HG02840 (cell line): Measurements from ENCODE around the gene PCSK6.

Experiments
- ATAC-seq: cut with Tn5 transposase; IDR thresholded peaks from one replicate; pipeline ENCODE4 v1.9.1; 2021; ENCODE audit warnings: mild to moderate bottlenecking, moderate library complexity, moderate number of reproducible peaks; ENCODE audit not compliant: unreplicated experiment, low FRiP score

The PCSK6 gene

DNA sequence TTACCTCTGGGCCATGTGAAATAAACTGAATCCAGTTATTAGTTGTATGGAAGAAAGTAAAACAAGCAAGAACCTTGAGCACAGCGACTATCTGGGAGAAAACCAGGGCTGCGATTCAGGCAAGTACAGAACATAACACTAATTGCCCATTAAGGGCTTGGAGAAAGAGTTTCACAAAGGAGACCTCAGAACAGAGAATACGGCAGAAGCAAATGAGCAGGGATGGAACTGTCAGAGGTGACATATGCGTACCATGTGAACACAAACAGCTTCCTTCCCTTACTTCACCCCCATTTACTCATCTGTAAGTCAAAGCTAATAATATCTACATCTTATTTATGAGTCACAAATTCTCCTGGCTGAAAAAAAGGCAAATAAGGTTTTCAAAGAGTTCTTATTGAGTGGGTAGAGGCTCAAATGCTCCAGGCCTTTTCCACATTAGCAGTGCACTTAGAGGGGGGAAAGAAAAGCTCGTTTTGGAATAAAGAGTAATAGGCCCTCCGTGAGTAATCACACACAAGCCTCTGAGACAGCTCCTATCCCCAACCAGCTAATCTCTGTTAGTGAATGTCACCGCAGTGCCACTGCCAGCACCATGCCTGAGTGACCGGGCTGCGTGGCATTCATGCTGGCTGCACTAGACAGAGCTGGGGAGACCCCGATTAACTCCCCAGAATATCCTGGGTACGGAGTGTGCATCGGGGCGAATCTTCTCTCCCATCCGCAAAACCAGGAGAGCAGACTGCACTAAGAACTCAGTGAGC, 2.6 kb downstream of the PCSK6 start:
- ATAC-seq, result no peak

DNA sequence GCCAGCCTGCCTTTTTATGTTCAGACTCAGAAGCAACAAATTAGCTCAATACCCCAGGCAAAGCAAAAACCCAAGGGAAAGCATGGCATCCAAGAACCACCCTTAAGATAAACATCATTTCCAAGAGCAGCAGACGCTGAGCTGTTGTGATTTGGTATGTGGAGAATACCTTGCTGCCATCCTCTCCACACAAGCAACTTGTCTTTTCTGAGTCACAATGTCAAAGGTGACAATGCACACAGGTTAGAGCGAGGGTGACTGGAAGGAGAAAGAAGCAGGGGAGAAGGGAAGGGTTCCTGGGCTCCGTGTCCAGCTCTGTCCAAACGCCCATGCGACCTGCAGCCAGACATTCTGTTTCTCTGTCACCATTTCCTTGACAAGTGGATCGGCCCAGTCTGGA, 6.0 kb downstream of the PCSK6 start:
- ATAC-seq, result no peak

GRCh38 chr15:101482526-101483371, 6.8 kb downstream of the PCSK6 start:
- no peak for ATAC-seq

- no peak for ATAC-seq
These were observed 7.5 kb downstream of the PCSK6 start for GRCh38 chr15:101481917-101482525.

- ATAC-seq, result no peak
These were observed 8.2 kb downstream of the PCSK6 start for GRCh38 chr15:101481381-101481705.

DNA sequence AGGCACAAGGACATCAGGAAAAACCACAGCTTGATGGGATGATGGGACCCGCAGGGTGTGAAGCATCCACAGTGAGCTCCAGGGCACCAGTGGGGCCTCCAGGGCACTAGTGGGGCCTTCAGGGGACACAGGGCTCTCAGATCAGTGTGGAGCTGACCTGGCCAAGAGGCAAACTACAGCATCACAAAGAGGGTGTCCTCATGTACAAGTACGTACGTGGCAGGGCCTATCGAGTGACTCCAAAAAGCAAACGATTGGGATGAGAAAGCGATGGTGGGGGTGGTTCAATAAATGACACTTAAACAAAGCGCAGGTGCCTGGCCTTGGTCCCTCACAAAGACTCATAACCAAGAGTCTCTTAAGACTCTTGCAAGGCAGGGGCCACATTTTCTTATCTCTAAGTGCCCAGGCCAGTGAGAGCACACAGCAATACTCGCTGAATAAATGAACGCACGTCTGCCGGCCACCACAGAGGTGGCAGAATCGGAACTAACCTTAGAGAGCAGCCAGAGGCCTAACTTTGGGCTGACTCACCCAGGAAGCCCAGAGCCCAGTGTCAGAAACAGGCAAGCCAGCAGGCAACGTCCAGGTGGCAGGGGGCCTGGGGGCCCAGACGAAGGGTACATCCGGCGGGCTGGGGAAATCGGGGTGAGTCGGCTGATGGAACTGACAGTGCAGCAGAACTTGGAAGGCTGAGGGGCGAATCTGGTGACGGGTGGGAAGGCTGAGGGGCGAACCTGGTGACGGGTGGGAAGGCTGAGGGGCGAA, 8.7 kb downstream of the PCSK6 start:
- ATAC-seq, result no peak

DNA sequence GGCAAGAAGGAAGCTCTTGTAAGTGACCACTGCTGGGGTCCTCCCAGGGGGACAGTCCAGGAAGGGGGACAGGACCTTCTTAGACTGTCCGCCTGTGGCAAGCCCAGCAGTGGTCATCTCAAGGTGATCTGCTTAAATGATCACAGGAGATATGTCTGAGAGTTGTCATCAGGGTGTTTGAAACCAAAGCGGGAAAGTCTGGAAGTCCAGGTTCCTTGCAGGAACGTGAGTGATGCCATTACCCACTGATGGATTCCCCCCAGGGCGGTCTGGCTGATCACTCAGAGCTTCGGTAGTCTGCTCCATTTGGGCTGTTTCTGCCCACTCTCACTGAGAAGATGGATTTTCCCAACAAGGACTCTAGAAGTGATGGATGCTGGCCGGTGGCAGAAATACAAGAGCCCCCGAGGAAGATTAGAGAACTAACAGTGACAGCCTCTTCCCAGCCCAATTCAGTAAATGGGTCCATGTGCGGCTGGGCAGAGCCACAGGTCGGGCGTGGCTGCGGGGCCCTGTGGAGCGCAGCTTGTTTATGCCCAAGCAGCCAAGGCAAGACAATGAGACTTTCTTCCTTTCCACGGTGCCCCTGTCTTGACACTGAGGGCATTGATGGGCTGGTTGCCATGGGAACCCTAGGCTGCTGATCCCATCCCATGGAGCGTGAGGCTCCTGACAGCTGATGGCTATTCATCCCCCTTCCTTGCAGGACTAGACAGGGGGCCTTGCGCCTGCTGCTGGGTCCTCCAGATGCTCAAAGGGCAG, 9.5 kb downstream of the PCSK6 start:
- ATAC-seq, result no peak

- ATAC-seq, result no peak
These were observed 10.1 kb downstream of the PCSK6 start for GRCh38 chr15:101479342-101479845.

DNA sequence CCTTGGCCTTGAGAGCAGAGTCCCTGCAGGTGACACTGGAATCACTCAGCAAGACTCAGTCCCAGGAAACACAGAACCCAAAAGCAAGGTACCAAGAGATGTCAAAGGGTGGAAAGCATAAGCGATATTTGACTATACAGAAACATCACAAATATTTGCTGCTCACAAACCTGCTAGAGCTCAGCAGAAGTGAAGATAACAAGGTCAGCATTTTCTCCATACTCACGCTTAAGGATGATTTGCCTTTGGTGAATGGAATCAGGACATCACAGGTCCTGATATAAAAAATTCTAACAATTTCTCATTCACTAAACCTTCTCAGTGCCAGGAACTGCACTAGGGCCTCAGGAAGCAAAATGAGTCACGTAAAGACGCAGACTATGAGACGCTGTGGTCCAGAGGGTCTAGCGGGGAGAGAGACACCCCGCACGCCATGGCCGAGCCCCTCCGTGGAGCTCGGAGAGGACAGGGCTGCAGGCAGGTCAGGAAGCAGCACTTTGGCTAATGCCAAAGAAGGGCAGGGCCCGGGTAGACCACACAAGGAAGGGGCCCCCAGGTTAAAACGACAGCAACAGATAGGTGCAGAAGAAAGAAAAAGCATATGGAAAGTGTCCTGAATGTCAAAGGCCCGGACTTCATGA, 10.7 kb downstream of the PCSK6 start:
- ATAC-seq, result no peak

DNA sequence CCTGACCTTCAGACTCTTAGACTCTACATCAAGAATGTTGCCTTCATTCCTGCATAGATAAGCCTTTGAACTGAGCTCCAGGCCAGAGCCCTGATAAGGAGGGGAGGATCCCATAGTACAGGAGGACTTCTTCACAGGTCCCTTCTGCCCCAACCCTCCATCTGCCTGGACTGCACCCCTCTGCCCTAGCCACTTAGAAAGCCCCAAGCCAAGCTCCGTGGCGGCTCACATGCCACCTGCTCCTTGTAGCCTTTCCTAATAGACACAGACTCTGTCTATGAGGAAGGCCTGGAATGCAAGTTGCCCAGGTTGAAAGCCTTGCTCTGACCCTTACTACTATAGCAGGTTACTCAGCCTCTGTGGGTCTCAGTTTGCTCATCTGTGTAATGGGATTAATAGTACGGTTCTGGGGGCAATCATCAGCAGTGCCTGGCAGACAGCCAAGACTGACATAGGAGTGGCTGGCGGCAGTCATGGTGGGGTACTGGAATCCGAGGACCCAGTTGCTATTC, 11.6 kb downstream of the PCSK6 start:
- ATAC-seq, result no peak

DNA sequence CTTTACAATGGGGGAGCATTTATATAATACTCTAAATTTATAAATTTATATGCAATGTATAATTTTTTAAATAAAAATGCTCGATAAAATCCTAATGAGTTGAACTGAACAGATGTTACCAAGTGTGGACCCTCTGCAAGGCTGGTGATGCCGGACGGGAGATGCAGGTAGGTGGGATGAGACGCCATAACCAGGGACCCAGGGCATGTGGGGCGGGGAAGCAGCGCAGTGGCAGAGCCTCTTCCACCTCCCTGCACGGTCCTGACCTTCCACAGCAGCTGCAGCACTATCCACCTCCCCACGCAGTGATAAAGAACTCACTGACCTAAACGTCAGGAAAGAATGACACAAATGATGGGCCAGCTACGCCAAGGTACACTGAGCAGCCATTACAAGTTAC, 12.8 kb downstream of the PCSK6 start:
- no peak for ATAC-seq

- no peak for ATAC-seq
These were observed 14.5 kb downstream of the PCSK6 start for GRCh38 chr15:101474983-101475382.

GRCh38 chr15:101474233-101474632, 15.3 kb downstream of the PCSK6 start:
- no peak for ATAC-seq

GRCh38 chr15:101472033-101472432, 17.5 kb downstream of the PCSK6 start:
- ATAC-seq, result no peak

- no peak for ATAC-seq
These were observed 18.8 kb downstream of the PCSK6 start for GRCh38 chr15:101470548-101471239.

DNA sequence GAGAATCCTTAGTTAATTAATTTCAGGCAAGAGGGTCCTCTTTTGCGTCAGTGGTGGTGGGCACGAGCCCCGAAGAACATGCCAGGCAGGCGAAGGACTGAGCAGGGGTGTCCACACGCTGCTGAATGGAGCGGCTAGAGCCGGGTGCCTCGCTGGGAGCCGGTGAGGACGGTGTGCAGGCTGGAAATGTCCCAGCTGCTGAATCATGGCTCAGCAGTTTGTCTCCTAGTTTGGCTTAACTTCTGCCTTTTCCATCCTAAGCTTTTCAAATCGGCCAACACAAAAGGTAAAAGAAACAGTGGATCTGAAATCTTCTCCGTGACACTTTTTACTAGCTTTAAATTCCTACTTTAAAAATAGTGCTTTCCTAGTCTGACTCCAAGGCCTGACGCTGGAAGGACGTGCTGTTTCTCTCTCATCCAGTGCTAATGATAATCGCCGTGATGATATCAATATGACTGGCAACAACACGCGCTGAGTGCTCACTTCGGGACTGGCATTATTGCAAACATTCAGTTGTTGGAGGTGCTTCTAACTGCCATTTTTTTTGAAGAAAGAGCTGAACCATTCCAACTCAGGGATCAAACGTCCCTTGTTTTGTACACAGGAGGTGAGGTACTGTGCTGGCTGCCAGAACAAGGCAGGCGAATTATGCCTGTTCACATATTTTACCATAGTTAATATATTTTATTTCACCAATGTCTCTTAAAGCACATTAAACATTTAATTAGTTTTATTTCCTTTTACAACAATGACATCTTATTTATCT, 19.8 kb downstream of the PCSK6 start:
- no peak for ATAC-seq

DNA sequence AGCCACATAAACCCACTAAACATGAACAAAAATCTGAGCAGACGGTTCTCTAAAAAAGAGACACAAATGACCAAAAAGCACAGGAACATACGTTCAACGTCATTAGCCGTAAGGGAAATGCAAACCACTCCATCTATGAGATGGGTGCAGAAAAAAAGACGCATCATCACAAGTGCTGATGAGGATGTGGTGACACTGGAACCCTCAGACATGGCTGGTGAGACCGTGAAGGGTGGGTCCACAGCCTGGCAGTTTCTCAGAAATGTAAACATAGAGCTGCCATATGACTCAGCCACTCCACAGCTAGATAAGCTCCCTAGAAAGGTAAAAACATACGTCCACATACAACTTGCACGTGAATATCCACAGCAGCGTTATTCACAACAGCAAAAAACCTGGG, 23.3 kb downstream of the PCSK6 start:
- ATAC-seq, result no peak
